GM12873 (cell line): ENCODE measurements around the gene KNSTRN.

Experiments used
- TF ChIP-seq, protein P1 (sequence below): IDR thresholded peaks from 2 replicates; pipeline ENCODE4 v1.5.1; 2012; ENCODE audit warnings: low read depth, mild to moderate bottlenecking, moderate library complexity, low read length, control low read depth; ENCODE audit not compliant: insufficient read depth; ENCODE audit errors: missing control alignments

The KNSTRN gene

DNA sequence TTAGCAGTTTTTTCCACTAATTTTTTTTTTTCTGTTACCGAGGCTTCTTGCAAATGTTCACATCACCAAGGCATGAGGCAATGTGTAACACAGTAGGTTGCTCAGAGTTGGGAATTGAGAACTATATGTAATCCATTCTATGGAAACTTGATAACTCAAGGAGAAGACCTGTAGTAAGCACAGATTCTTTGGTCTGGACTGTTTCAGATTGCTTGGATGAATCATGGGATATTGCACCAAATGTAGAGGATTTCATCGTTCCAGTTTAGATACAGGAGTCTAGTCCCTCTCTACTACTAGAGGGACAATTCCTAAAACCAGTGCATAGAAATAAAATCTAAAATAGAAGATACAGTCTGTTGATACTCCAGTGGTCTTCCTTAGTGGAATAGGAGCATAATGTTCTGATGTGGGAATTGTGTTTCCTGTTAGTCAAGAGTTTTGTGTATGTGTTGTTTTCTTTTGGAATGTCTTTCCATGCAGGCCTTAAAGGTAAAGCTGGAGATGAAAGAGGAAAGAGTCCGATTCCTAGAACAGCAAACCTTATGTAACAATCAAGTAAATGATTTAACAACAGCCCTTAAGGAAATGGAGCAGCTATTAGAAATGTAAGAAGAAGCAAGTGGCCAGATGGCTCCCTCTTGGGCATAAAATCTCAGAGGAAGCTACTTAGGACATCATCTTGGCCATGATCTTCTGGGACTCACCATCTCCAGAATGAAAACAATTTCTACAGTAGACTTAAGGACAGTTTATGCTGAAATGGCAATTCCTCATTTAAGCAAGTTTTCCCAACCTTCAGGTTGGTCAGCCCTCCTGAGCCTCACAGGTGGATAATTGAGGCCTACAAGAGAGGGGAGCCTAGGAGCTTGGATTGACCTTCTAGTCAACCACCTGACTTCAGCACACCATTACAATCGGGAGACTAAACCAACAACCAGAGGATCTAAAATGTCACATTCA is 10.7 kb downstream of the KNSTRN start:
- TF ChIP-seq, protein P1, sequence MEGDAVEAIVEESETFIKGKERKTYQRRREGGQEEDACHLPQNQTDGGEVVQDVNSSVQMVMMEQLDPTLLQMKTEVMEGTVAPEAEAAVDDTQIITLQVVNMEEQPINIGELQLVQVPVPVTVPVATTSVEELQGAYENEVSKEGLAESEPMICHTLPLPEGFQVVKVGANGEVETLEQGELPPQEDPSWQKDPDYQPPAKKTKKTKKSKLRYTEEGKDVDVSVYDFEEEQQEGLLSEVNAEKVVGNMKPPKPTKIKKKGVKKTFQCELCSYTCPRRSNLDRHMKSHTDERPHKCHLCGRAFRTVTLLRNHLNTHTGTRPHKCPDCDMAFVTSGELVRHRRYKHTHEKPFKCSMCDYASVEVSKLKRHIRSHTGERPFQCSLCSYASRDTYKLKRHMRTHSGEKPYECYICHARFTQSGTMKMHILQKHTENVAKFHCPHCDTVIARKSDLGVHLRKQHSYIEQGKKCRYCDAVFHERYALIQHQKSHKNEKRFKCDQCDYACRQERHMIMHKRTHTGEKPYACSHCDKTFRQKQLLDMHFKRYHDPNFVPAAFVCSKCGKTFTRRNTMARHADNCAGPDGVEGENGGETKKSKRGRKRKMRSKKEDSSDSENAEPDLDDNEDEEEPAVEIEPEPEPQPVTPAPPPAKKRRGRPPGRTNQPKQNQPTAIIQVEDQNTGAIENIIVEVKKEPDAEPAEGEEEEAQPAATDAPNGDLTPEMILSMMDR = no peak

GRCh38 chr15:40397688-40398412 is 15.3 kb downstream of the KNSTRN start:
- TF ChIP-seq, protein P1 = no peak

DNA sequence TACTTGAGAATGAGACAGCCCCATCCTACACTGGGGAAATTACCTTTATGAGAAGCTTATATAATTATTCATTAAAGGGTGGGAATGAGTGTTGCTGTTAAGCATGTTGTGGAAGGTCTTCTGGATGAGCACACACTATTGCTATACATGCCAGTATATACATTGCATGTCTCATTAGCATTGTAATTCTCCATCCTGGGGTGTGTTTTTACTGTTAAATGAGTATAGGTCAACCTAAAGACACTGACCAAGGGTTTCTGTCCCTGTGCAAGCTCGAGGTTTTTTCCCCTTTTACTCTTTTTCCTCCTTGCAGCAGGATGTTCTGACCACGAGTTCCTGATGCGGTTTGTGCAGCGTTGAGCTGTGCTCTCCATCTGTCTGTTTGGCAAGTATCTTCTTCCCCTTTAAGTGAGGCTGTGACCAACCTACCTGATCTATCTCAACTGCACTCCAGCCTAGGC is 15.9 kb downstream of the KNSTRN start:
- TF ChIP-seq, protein P1 = no peak

DNA sequence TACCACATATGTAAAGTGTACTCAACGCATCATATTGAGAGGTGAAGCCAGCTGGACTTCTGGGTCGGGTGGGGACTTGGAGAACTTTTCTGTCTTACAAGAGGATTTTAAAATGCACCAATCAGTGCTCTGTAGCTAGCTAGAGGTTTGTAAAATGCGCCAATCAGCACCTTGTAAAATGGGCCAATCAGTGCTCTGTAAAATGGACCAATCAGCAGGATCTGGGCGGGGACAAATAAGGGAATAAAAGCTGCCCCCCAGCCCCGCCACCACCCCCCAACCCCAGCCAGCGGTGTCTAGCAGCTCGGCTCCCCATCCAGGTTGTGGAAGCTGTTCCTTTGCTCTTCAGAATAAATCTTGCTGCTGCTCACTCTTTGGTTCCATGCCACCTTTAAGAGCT is 16.8 kb downstream of the KNSTRN start:
- TF ChIP-seq, protein P1 = no peak

DNA sequence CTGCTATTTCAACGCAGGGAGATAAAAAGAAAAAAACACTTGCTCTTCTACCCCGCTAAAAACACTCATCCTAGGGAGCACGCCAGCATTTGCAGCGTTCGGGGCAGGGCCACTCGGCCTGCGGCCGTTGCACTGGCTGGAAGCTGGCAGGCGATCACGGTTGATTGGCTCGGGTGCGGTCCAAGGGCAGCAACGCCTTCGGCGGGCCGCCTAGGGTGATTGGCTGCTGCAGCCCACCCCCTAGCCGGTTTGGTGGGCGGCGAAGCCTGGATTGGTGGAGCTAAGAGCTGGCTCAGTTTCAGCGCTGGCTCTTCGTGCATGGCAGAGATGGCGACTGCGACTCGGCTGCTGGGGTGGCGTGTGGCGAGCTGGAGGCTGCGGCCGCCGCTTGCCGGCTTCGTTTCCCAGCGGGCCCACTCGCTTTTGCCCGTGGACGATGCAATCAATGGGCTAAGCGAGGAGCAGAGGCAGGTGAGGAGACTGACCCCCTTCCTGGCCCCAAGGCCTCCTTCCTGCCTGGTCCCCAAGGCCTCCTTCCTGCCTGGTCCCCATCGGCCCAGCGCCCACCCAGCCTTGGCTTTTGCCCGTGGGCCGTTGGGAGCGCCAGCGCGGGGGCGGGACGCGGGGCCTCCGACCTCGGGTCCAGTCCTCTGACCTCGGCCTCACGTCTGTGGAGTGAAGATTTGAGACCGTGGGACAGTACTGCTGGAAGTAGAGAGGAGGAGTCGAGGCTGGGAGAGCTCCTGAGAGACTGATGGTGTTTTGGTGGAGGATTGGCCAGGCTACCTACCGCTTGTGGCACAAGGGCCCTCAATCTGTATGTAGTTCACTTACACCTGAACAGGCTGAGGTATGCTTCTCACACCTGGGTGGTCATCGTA is 23.2 kb downstream of the KNSTRN start, which contains the start of gene IVD:
IVD (plus strand) TSS at position 295 of the 881 bp plus-strand sequence; CDS start at position 328, 33 bp downstream.
- TF ChIP-seq, protein P1 = no peak

- TF ChIP-seq, protein P1 = no peak
Measured at GRCh38 chr15:40407330-40407990, 24.9 kb downstream of the KNSTRN start.
